ENCODE results near the gene NOX3. TPM values are rescaled to one million over a fixed set of nuclear protein-coding genes. Genes with fewer than 3 reads are reported as not detected.

The NOX3 gene
- total and polyA plus RNA-seq, 2 experiments from 2014 or later, result not detected

- Histone ChIP-seq H4K20me1 (replicated peaks; ENCODE audit: insufficient read depth) (no peaks in the 10 kb centered on the region), H3K79me2 (replicated peaks; ENCODE audit: insufficient read depth) (no peaks in the 10 kb centered on the region), H2AFZ (peak overlapping the region; percentile 72), H3K9me2 (ENCODE audit: insufficient read depth) (no peaks in the 10 kb centered on the region; the same call in 1 of the 2 replicates), H3K27ac (ENCODE audit: low read depth) (no peak overlapping the region), H3K4me2 (no peak overlapping the region), H3K27me3 (ENCODE audit: insufficient read depth) (no peaks in the 10 kb centered on the region), H3K36me3 (ENCODE audit: insufficient read depth) (no peaks in the 10 kb centered on the region), H3F3A (replicated peaks; ENCODE audit: low read depth) (no peaks in the 10 kb centered on the region), H3K4me3 (no peak overlapping the region), H3K4me1 (ENCODE audit: insufficient read depth) (no peaks in the 10 kb centered on the region)
- H3K27ac Mint-ChIP-seq, result peak overlapping the region; percentile 40; the same call in 1 of the 2 replicates
- H3K27me3 Mint-ChIP-seq (ENCODE audit: insufficient read depth, low read depth, poor library complexity), result peaks cover 3% of the 10 kb centered on the region
- ATAC-seq (no peak), DNase-seq (ENCODE audit: low spot score) (no peak)
- H3K4me1 Mint-ChIP-seq, result peaks cover 7% of the 10 kb centered on the region
- no peaks in the 10 kb centered on the region; the same call in 2 of the 3 replicates for H3K36me3 Mint-ChIP-seq (ENCODE audit: low read depth)
- H3K4me3 Mint-ChIP-seq, result no peak overlapping the region
- H3K9me3 Mint-ChIP-seq, result peaks cover 4% of the 10 kb centered on the region; the same call in 2 of the 3 replicates
- TF ChIP-seq ZNF462 (CRISPR knock-in tag; IDR thresholded peaks at IDR 0.05), result no peak
- TF ChIP-seq JUNB (IDR thresholded peaks at IDR 0.05; ENCODE audit: unreplicated experiment), result no peak
- no peak for TF ChIP-seq ETS1 (IDR thresholded peaks at IDR 0.05)
- no peak for TF ChIP-seq CTCF (conservative IDR thresholded peaks at IDR 0.05; ENCODE audit: low read depth in 2 of 2)
- no peak for TF ChIP-seq STAT1 (IDR thresholded peaks at IDR 0.05; ENCODE audit: unreplicated experiment)
- no peak for TF ChIP-seq ZNF114 (CRISPR knock-in tag; IDR thresholded peaks at IDR 0.05)
- TF ChIP-seq POLR2AphosphoS5 (IDR thresholded peaks at IDR 0.05; ENCODE audit: low read depth), result no peak
- no peak for TF ChIP-seq REST (IDR thresholded peaks at IDR 0.05; ENCODE audit: unreplicated experiment)
- no peak for TF ChIP-seq NANOG (IDR thresholded peaks at IDR 0.05; ENCODE audit: borderline replicate concordance)
- TF ChIP-seq EZH2 (IDR thresholded peaks at IDR 0.05; ENCODE audit: low read depth, unreplicated experiment), result no peak
- TF ChIP-seq ZNF331 (CRISPR knock-in tag; IDR thresholded peaks at IDR 0.05; ENCODE audit: low read depth), result no peak
- TF ChIP-seq CREB1 (CRISPR knock-in tag; IDR thresholded peaks at IDR 0.05; ENCODE audit: low read depth), result no peak
Observed at GRCh38 chr6:155364844-155365437, 90.7 kb downstream of the NOX3 start.
